ENCODE measurements around the gene PTPRN2. TPM values are rescaled to one million over a fixed set of nuclear protein-coding genes. Genes with fewer than 3 reads are reported as not detected.

PTPRN2 gene
- polyA plus RNA-seq, 1 donor from 2014 or later = 1.6 TPM

DNA sequence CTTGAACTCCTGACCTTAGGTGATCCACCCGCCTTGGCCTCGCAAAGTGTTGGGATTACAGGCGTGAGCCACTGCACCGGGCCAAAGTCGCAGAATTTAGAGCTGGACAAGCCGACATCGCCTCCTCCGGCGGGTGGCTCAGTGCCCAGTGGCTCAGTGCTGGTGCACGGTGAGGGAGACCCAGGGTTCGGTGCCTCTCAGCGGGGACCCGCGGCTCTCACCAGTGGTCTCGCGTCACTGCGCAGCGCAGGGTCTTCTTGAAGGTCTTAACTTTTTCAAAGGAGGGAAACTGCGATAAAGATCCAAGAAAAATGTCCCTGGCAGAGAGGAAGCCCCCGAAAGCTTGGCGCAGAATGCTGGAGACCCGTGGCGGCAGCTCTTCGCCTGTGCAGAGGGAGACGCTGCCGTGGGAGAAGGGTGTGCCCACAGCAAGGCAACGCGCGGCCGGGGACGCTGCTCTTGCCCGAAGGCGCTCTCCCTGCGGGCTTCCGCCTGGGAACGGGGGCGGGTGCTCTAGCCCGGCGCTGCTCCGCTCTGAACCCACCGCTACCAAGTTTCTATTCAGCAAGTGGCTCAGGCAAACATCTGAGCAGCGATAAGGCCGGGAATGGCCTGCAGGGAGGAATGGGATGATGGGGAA, 926.5 kb downstream of the PTPRN2 start:
- H3K27me3 Mint-ChIP-seq = no peaks in the 10 kb centered on the region
- no peak overlapping the region for H3K27ac Mint-ChIP-seq
- H3K4me3 Mint-ChIP-seq = no peak overlapping the region
- H3K4me1 Mint-ChIP-seq = peaks cover 0 to 8% (median 3%) of the 10 kb centered on the region in 3 donors
- no peaks in the 10 kb centered on the region for H3K9me3 Mint-ChIP-seq
- peaks cover 3% of the 10 kb centered on the region for H3K36me3 Mint-ChIP-seq

DNA sequence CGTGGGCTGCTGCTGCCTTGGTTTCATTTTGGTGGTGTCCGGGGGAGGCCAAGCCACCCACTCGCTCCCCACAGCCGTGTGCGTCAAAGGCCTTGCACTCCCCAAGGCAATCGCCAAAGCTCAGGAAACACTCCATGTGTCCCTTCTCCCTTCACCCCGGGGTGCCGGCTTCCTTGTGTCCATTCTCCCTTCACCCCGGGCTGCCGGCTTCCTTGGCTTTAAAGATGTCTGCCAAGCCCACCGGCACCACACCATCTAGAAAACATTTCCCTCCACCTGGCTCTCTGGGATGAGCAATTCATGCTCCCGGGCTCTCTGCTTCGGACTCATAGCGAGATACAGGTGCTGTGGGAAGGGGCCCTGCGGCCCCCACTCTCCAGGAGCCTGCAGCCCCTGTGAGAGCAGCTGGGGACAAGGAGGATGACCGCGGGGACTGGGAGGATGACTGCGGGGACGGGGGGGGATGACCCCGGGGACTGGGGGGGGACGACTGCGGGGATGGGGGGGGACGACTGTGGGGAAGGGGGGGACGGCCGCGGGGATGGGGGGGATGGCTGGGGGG, 928.7 kb downstream of the PTPRN2 start:
- Mint-ChIP-seq H3K27me3 (no peaks in the 10 kb centered on the region), H3K4me3 (peak overlapping the region in 2 of 4 donors; percentile 13 to 47), H3K9me3 (no peaks in the 10 kb centered on the region), H3K36me3 (no peaks in the 10 kb centered on the region), H3K4me1 (peaks cover 0 to 8% (median 3%) of the 10 kb centered on the region in 3 donors), H3K27ac (no peak overlapping the region)

DNA sequence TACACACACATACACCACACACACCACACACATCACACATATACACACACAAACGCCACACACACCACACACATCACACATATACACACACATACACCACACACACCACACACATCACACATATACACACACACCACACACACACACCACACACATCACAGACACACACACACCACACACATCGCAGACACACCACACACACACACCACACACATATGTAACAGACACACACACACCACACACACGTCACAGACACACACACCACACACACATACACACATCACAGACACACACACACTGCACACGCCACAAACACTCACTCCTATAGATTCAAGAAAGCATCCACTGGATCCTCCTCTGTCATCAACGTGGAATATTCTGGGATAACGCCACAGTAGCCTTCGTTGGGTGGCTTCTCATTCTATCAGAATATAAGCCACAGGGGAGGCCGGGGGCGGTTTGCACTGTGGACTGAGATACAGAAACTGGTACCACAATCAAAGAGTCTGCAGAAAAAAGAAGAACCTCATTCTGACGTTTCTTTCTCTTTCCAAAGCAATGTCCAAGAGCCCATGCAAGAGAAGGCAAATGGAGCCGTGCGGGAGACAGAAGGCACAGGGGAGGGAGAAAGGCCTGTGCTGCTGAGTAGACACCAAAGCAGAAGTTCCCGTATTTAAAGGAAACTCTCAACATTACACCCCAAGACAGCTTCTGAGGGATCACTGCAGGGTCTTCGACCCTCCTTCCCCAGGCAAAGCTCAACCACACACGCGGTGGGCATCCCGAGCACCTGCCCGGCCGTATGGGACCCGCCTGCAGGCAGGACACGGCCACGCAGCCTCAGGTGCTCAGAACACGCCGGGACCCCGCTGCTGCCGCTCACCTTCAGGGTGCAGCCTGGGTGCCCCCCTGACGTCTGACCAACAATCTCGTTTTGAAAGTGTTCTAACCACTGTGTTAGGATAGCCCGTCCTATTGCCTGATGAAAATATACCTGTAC, 929.6 kb downstream of the PTPRN2 start:
- Mint-ChIP-seq H3K9me3 (no peaks in the 10 kb centered on the region), H3K27ac (no peak overlapping the region)

DNA sequence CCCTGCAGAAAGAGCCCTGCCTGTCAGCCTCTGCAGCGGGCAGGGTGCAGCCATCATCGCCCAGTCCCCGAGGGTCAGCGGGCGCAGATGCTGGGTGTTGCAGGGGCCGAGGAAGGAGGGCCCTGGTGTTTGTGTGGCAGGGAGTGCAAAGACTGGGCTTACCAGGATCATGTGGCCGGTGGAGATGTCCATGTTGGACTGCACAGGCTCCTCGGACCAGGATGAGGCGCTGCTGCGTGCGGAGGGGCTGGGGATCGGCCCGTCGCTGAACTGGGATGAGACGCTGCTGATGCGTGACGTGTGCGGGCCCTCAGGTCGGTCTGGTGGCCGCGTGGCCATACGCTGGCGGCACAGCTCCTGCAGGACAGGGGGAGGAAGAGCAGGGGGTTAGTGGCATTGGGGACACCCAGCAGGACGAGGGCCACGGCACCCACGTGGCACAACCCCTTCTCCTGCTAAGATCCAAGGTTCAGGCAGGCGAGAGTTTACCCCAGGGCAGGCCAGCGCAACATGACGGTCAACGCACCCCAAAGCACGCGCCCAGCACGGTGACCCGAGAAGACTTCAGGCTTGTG, 931.3 kb downstream of the PTPRN2 start:
- Mint-ChIP-seq H3K4me1 (peaks cover 0 to 8% (median 3%) of the 10 kb centered on the region in 3 donors), H3K4me3 (no peak overlapping the region), H3K36me3 (no peaks in the 10 kb centered on the region), H3K27ac (no peak overlapping the region), H3K9me3 (no peaks in the 10 kb centered on the region), H3K27me3 (no peaks in the 10 kb centered on the region)

More for the DNA sequence above, 929.6 kb downstream of the PTPRN2 start:
- Mint-ChIP-seq H3K36me3 (no peaks in the 10 kb centered on the region), H3K27me3 (no peaks in the 10 kb centered on the region), H3K4me1 (peaks cover 0 to 8% (median 3%) of the 10 kb centered on the region in 3 donors), H3K4me3 (peak overlapping the region in 1 of 4 donors; percentile 13)

DNA sequence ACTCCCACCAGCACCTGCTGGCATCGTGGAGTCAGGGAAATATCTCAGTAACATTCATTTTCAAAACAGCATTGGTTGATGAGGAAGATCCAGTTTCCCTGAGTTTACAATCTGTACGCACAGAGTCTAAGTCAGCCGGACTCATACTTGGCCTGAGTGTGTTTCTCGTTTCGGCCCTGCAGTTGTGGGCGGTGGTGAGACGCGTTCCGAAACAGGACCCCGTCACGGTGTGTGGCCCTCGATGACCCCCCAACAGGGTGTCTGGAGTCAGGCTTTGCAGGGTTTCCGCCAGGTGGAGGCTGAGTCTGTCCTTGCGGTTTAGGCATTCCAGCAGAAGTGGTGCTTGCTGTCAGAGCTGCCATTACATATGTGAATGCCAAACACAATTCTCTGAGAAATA, 933.3 kb downstream of the PTPRN2 start:
- Mint-ChIP-seq H3K27ac (no peak overlapping the region), H3K4me3 (no peak overlapping the region), H3K9me3 (no peaks in the 10 kb centered on the region), H3K27me3 (no peaks in the 10 kb centered on the region), H3K4me1 (no peaks in the 10 kb centered on the region), H3K36me3 (no peaks in the 10 kb centered on the region)

DNA sequence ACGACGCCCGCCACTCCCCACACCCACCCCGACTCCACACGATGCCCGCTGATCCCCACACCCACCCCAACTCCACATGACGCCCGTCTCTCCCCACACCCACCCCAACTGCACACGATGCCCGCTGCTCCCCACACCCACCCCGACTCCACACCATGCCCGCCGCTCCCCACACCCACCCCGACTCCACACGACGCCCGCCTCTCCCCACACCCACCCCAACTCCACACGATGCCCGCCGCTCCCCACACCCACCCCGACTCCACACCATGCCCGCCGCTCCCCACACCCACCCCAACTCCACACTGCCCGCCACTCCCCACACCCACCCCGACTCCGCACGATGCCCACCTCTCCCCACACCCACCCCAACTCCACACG, 933.8 kb downstream of the PTPRN2 start:
- no peaks in the 10 kb centered on the region for H3K9me3 Mint-ChIP-seq
- no peak overlapping the region for H3K4me3 Mint-ChIP-seq
- H3K27ac Mint-ChIP-seq = no peak overlapping the region
- no peaks in the 10 kb centered on the region for H3K36me3 Mint-ChIP-seq
- H3K27me3 Mint-ChIP-seq = no peaks in the 10 kb centered on the region
- no peaks in the 10 kb centered on the region for H3K4me1 Mint-ChIP-seq

DNA sequence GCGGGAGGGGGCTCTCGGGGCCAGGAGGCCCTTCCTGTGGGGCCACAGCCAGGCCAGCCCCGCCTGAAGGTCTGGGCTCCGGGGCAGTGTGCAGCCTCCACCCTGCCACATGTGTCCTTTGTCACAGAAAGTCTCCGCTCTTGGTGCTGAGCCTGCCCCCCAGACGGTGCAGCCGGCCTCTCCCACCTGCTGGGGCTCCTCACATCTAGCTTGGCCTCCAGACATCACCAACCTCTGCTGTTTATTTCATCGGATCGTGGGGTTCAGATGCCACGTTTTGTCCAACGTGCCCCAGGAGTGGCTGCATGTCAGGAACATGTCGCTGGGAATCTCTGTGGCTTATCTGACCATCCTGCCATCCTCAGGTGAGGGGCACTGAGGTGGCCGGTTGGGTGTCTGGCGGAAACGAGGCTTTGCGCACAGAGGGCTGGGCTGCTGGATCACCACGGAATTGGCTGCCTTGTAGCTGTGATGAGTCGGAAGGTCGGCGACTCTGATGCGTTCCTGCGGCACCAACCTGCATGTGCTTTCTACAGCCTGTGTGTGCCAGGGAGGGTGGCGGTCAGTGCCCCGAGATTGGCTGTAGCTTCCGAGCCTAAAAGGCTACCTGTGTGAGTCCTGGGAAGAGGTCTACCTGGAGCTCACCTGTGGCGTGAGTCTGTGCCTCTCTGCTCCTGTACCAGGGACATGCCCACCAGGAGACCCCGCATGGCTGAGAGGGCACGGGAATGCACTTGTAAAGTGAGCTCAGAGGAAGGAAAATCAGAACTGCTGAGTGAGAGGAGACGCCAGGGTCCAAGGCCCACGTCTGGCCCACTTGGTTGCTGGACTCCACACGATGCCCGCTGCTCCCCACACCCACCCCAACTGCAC, 934.4 kb downstream of the PTPRN2 start:
- Mint-ChIP-seq H3K36me3 (no peaks in the 10 kb centered on the region), H3K27me3 (no peaks in the 10 kb centered on the region), H3K4me3 (no peak overlapping the region), H3K27ac (no peak overlapping the region), H3K4me1 (no peaks in the 10 kb centered on the region), H3K9me3 (no peaks in the 10 kb centered on the region)

DNA sequence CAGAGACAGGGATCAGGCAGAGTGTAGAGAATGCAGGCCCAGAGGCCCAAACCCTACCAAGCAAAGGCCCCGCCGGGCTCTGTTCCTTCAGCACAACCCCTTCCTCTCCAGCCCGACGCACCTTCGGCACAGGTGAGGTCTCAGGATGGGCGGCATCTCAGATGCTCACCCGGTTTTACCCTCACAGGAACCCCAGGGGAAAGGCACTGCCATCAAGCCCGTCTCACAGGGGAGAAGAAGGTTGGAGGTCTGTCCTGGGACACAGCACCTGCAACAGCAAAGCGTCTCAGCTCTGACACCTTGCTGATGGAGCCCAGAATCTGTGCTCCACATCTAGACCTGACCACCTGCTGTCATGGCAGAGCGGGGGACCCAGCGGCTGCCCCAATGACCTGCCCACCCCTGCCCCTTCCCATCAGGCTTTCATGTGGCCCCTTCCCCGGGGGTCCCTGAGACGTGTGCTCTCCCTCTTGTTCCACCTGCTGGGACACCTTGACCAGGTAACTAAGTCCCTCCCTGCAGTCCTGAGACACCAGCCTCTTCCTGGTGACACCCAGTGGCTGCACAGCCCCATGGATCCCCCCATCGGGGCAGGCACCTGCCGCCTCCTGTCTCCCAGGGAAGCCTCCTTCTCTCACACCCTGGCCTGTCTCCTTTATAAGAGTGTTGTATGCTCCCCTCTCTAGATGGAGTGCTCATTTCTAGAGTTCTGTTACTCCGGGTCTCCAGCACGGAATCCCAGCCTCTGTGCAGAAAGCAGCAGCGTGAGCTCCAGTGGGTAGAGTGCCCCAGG, 935.3 kb downstream of the PTPRN2 start:
- Mint-ChIP-seq H3K9me3 (no peaks in the 10 kb centered on the region), H3K36me3 (no peaks in the 10 kb centered on the region), H3K27ac (no peak overlapping the region), H3K4me3 (no peak overlapping the region), H3K27me3 (no peaks in the 10 kb centered on the region), H3K4me1 (no peaks in the 10 kb centered on the region)

DNA sequence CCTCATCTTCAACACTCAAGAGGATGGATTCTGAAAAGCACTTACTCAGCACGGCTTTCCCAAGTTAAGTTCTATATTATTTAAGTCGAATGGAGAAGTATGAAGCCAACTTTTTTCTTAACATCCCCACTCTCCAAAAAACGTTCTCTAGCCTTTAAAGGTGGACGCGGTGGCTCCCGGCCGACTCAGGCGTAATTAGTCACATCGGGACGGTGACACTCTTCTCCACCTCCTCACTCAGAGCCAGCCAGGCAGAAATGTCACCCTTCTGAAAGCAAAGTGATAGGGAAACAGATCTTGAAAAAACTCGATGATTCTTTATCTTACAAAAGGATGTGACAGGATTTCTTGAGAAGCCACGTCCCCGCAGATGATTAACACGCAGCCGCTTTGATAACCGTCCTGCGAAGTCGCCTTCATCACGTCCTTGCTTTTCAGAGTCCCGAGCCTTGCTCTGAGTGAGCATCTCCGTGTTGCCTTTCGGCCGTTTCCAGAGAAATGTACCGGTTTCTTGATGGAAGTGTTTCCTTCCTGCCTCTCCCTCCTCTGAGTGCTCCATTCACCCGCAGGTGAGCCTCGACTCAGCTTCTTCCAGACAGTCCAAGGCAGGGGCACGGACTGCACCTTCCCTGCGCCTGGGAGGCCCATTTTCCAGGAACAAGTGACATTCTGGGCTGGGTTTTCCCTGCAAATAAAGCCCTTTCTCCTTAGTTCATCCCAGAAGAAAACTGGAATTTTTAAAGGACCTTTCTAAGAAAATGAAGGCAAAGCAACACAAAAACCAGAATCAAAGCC, 936.1 kb downstream of the PTPRN2 start:
- no peaks in the 10 kb centered on the region for H3K4me1 Mint-ChIP-seq
- no peaks in the 10 kb centered on the region for H3K36me3 Mint-ChIP-seq
- no peak overlapping the region for H3K27ac Mint-ChIP-seq
- H3K27me3 Mint-ChIP-seq = no peaks in the 10 kb centered on the region
- H3K9me3 Mint-ChIP-seq = no peaks in the 10 kb centered on the region
- no peak overlapping the region for H3K4me3 Mint-ChIP-seq

DNA sequence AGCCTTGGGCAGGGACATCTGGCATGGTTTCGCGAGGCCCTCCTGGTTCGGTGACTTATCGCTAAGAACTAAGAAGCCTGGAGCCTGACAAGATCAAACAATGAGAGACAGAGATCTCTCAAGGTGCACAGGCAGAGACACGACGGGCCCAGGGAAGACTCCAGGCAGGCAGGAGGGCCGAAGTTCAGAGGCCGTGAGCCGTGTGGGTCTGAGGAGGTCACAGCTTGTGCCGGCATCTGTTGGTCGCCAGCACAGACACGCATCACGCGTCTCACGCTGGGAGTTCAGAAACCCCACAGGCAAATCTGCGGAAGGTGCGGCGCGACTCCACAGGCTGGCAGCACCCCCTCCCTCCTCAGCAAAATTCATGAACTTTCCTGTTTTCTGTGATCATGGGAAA, 936.8 kb downstream of the PTPRN2 start:
- Mint-ChIP-seq H3K27me3 (no peaks in the 10 kb centered on the region), H3K4me1 (no peaks in the 10 kb centered on the region), H3K4me3 (no peak overlapping the region), H3K36me3 (no peaks in the 10 kb centered on the region), H3K27ac (no peak overlapping the region), H3K9me3 (no peaks in the 10 kb centered on the region)

DNA sequence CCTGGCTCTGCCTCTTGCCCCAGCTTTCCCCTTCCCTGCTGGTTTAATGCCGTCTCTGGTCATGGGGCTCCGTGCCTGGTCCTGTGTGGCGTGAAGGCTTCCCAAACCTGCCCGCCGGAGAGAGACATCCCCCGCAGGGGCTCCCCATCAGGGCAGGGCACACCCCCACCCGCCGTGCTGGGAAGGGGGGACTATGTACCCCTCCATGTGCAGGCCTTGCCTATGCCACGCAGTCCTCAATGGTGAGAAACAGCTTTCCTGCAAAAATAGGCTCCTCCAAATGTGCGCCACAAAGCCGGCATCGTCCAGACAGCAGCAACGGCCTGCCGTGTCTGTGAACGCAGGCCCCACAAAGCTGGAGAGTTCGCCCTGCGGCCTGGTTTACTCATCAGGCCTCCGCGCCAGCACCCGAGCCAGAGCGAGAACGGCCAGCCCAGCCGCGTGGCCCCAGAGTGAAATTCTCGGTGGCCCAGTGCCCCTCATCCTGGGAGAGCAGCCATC, 937.4 kb downstream of the PTPRN2 start:
- H3K4me3 Mint-ChIP-seq = no peak overlapping the region
- H3K4me1 Mint-ChIP-seq = no peaks in the 10 kb centered on the region
- H3K9me3 Mint-ChIP-seq = peaks cover 0 to under 1% (median 0%) of the 10 kb centered on the region in 3 donors
- H3K27me3 Mint-ChIP-seq = no peaks in the 10 kb centered on the region
- H3K27ac Mint-ChIP-seq = no peak overlapping the region
- no peaks in the 10 kb centered on the region for H3K36me3 Mint-ChIP-seq

DNA sequence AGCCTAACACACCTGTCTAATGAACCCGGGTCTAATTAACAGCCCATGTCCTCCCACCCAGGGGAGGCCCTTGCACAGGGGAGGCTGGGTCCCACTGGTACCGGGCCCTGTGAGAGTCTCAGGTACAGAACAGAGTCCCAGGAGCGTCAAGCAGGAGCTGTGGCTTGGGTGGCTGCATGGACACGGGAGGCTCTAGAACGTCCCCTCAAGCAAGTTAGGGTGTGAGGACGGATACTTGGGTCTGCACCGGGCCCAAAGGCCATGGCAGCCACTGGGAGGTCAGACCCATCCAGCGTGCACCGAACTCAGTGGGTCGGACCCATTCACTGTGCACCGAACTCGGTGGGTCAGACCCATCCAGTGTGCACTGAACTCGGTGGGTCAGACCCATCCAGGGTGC, 941.1 kb downstream of the PTPRN2 start:
- peaks cover 0 to 5% (median 0%) of the 10 kb centered on the region in 3 donors for H3K9me3 Mint-ChIP-seq
- H3K27me3 Mint-ChIP-seq = peaks cover 4% of the 10 kb centered on the region
- no peaks in the 10 kb centered on the region for H3K36me3 Mint-ChIP-seq
- H3K4me1 Mint-ChIP-seq = no peaks in the 10 kb centered on the region
- no peak overlapping the region for H3K4me3 Mint-ChIP-seq
- H3K27ac Mint-ChIP-seq = no peak overlapping the region

DNA sequence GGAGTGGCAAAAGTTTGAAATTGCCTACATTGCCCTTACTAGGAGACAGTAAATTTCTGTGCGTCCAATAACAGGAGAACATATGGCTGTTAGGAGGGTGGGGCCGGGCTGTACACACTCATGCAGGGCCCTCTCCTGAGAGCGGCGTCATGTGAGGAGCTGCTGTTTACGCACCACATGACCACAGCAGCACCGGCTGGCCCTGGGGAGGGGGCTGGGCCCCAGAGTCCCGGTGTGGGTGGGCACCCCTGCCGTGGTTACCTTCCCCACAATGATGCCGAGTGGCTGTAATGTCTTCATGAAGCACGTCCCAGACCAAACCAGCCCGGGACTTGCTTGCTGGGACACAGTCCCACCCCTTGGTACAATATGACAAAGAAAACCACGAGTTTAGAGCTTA, 942.1 kb downstream of the PTPRN2 start:
- Mint-ChIP-seq H3K4me3 (no peak overlapping the region), H3K36me3 (no peaks in the 10 kb centered on the region), H3K4me1 (no peaks in the 10 kb centered on the region), H3K27me3 (peaks cover 4% of the 10 kb centered on the region), H3K9me3 (peaks cover 0 to 5% (median 4%) of the 10 kb centered on the region in 3 donors), H3K27ac (no peak overlapping the region)
